GM12892 (cell line): ENCODE results near the gene SEPHS2.

Experiments
- POLR2A ChIP-seq: IDR thresholded peaks from 2 replicates; pipeline ENCODE4 v1.6.1; 2011; ENCODE audit warnings: low read depth, low read length, control low read depth
- TAF1 ChIP-seq: IDR thresholded peaks from 2 replicates; pipeline ENCODE4 v1.6.1; 2011; ENCODE audit warnings: low read depth, mild to moderate bottlenecking, control low read depth, low read length, borderline replicate concordance

GRCh38 chr16:30490210-30490609 is 44.5 kb upstream of the SEPHS2 start:
- TF ChIP-seq POLR2A: no peak
- no peak for TF ChIP-seq TAF1
